GM21360 (cell line): ENCODE results near the gene TSHR.
A peak's percentile ranks its signal among the peaks of the same experiment; 100 is the strongest.
"Not testable (repeated sequence)": the region's sequence is repeated elsewhere in the genome, so short reads cannot be mapped to it uniquely, and the experiment has no call there.

Source experiments
- ATAC-seq: cut with Tn5 transposase; IDR thresholded peaks from one replicate; pipeline ENCODE4 v1.9.1; 2021; ENCODE audit warnings: mild to moderate bottlenecking, moderate library complexity; ENCODE audit not compliant: unreplicated experiment

Gene TSHR

DNA sequence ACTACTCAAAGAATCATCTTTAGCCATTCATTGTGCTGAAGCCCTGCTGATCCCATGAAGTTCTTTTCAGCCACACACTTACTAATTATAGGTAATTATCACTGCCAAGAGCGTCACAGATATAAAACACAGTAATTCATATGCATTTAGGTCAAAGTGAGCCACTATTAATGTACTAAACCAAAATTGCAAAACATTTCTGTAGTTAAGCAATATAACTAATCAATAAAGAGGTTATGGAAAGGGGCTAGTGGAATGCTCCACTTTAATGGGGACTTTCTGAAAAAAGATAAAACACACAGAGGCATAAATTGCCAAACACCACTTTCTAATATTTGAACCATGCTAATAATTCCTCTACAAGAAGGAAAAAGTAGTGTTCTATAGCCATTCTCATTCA is 7.1 kb upstream of the TSHR start:
- ATAC-seq: no peak

- no peak for ATAC-seq
Measured at GRCh38 chr14:80951491-80951890, 3.9 kb upstream of the TSHR start.

GRCh38 chr14:80953211-80953610 is 2.2 kb upstream of the TSHR start:
- not testable (repeated sequence) for ATAC-seq

DNA sequence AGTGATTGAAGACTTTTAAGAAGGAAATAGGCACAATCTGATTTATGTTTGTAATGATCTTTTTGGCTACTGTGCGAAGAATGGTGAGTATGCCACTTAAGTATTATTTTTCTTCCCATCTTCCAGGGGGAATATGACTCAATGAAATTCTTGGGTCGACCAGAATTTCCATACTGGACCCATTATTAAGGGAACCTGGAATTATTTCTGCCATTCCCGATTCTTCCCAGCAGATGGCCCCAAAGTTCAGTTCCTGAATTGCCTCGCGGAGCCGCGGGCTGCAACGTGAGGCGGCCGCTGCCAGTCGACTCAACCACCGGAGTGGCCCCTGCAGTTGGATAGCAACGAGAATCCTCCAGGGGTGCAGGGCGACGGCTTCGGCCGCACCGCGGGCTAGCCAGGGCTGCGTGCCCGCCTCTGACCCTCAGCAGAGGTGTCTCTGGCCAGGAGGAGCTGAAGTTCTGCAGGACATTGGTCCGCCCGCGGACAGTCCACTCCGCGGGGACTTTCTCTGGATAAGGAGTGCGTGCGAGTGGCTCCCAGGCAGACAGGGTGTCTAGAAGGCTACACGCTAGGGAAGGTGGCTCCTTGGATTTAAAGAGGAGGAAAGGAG is 628 bp upstream of the TSHR start:
- no peak for ATAC-seq

GRCh38 chr14:80956102-80956501 is 681 bp downstream of the TSHR start:
- ATAC-seq: no peak

GRCh38 chr14:80956922-80957321 is 1.5 kb downstream of the TSHR start:
- no peak for ATAC-seq

GRCh38 chr14:80957613-80958012 is 2.2 kb downstream of the TSHR start:
- ATAC-seq: no peak

DNA sequence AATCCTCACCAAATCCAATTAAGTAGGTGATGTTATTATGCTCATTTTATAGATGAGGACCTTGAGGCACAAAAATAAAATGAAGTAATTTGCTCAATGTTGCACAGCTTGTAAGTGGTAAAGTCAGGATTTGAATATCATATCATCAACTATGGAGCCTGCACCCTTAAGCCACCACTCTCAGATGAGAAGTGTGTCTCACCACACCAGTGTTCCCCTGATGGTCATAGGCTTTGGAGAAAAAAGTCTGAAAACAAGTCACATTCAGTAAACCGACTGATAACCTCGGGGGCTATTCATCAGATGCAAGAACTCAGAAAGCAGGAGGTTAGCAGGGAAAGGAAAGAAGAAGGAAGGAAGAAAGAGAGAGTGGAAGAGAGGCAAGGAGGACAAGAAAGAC is 2.8 kb downstream of the TSHR start:
- ATAC-seq: no peak

DNA sequence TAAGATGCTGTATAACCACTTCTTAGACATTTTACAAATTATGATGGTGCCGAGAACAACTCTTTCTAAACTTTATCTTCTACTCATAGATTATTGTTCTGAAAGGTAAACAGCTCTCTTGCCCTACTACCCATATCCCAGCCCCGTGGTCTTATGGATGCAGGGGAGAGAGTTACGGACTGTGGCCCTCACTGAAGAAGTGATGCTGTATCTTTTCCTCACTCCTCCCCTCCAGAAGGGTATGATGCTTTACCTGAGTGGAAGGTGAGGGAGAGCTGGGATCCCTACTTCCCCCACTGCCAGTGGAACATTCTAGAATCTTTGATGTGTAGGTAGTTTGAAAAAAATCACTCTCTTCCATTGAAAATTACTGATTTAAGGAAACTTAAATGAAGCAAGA is 3.5 kb downstream of the TSHR start:
- ATAC-seq: no peak

DNA sequence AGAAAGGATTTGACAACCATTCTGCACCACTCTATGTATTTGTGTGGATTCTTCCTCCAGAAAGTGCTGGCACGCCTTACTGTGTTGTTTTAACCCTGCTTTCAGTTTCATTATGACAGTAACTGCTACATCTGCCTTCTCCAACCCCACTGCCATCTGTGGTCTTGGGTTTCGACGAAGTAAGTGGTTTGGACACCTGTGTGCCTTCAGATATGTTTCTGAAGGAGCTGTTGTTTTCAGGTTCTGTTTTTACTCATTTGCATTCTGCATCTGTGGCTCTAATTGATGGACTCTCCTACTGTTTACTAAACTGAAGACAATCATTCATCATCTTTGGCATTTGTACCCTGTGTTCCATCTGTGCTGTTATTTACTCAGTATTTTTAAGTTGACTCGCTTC is 4.1 kb downstream of the TSHR start:
- ATAC-seq: peak; percentile 99

- ATAC-seq: no peak
Measured at GRCh38 chr14:80965037-80965436, 9.6 kb downstream of the TSHR start.

DNA sequence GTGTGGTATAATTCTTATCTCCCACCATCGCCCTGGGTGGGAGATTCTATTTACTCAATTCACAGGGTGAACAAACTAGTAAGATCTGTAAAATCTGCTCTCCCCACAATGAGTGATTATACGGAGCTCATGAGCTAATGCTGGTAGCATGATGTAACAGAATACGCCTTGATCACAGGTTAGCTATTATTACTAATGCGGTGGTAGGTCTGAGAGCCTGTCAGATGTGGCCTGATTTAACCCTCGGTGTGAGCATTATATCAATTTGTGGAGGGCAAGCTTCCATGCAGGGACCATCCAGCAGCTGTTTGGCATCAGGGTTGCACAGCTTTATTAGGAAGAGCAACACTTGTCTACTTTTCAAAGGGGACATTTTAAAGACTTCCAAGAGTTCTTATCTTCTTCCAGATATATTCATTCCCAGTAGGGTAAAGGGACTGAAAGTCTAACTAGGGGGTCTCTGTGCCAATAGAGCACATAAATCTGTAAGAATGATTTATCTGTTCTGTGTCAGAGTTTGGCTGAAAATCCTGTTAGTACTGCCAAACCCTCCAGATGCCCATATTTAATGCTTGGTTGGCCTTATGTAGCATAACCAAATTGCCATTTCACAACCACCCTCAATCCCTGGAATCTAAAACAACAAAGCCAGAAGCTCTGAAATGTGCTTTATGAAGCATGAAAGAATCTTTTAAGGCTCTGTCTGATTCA is 18.7 kb downstream of the TSHR start:
- no peak for ATAC-seq

- ATAC-seq: no peak
Measured at GRCh38 chr14:80974679-80975078, 19.3 kb downstream of the TSHR start.

DNA sequence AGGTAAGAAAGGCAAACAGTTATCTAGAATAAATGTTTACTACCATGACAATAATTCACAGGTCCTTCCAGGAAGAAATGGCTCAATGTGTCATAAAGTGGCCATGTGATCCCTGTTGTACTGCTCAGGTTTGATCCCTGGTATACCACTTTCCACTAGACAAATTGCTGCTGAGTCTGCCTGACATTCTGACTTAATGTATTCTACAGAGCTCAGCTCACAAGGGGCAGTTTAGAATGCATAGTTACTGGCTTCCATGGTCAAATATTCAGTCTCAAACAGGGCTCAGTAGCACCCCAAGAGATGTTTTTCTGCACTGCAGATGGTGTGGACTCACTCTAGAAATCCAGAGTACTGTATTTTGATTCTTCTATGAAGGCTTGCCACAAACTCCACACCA is 21.8 kb downstream of the TSHR start:
- peak; percentile 82 for ATAC-seq

GRCh38 chr14:80978403-80978802 is 23.0 kb downstream of the TSHR start:
- ATAC-seq: no peak

DNA sequence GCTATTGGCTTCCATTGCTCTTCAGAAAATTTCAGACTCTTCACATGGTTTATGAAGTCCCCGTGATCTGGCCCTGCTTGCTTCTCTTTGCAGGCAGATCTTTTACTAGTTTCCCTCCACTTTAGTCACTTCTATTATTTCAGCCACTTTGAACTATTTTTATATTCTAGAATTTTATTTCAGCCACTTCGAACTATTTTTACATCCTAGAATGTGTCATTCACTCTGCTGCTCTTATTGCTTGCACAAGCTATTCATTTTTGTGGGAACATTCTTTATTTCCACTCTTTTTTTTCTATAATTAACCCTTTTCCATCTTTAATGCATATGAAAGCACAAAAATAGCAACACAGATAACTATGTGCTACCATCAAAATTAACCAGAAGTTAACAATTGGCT is 24.5 kb downstream of the TSHR start:
- ATAC-seq: no peak

GRCh38 chr14:80981156-80981555 is 25.7 kb downstream of the TSHR start:
- ATAC-seq: no peak

GRCh38 chr14:80981673-80982072 is 26.3 kb downstream of the TSHR start:
- ATAC-seq: no peak

GRCh38 chr14:80982711-80983110 is 27.3 kb downstream of the TSHR start:
- no peak for ATAC-seq

GRCh38 chr14:80987235-80988032 is 32.0 kb downstream of the TSHR start:
- ATAC-seq: peak; percentile 65

DNA sequence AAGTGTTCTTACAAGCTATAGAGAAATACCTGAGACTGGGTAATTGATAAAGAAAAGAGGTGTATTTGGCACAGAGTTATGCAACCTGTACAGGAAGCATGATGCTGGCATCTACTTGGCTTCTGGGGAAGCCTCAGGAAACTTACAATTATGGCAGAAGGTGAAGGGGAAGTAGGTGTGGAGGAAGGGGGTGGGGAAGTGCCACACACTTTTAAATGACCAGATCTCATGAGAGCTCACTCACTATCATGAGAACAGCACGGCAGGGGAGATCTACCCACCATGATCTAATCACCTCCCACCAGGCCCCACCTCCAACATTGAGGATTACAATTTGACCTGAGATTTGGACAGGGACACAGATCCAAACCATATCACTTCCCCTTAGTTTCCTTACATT is 32.8 kb downstream of the TSHR start:
- no peak for ATAC-seq
